Bone marrow (tissue), 2 donors: ENCODE results near the gene DICER1.
A peak's percentile ranks its signal among the peaks of the same experiment; 100 is the strongest.
"Not testable (repeated sequence)": the region's sequence is repeated elsewhere in the genome, so short reads cannot be mapped to it uniquely, and the experiment has no call there.

Experiments
- DNase-seq, 2 donors: peaks; one replicate each; lab custom pipeline; 2025; lab: John Stamatoyannopoulos, UW

DICER1 gene, protein sequence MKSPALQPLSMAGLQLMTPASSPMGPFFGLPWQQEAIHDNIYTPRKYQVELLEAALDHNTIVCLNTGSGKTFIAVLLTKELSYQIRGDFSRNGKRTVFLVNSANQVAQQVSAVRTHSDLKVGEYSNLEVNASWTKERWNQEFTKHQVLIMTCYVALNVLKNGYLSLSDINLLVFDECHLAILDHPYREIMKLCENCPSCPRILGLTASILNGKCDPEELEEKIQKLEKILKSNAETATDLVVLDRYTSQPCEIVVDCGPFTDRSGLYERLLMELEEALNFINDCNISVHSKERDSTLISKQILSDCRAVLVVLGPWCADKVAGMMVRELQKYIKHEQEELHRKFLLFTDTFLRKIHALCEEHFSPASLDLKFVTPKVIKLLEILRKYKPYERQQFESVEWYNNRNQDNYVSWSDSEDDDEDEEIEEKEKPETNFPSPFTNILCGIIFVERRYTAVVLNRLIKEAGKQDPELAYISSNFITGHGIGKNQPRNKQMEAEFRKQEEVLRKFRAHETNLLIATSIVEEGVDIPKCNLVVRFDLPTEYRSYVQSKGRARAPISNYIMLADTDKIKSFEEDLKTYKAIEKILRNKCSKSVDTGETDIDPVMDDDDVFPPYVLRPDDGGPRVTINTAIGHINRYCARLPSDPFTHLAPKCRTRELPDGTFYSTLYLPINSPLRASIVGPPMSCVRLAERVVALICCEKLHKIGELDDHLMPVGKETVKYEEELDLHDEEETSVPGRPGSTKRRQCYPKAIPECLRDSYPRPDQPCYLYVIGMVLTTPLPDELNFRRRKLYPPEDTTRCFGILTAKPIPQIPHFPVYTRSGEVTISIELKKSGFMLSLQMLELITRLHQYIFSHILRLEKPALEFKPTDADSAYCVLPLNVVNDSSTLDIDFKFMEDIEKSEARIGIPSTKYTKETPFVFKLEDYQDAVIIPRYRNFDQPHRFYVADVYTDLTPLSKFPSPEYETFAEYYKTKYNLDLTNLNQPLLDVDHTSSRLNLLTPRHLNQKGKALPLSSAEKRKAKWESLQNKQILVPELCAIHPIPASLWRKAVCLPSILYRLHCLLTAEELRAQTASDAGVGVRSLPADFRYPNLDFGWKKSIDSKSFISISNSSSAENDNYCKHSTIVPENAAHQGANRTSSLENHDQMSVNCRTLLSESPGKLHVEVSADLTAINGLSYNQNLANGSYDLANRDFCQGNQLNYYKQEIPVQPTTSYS (N-terminal part only)

DNA sequence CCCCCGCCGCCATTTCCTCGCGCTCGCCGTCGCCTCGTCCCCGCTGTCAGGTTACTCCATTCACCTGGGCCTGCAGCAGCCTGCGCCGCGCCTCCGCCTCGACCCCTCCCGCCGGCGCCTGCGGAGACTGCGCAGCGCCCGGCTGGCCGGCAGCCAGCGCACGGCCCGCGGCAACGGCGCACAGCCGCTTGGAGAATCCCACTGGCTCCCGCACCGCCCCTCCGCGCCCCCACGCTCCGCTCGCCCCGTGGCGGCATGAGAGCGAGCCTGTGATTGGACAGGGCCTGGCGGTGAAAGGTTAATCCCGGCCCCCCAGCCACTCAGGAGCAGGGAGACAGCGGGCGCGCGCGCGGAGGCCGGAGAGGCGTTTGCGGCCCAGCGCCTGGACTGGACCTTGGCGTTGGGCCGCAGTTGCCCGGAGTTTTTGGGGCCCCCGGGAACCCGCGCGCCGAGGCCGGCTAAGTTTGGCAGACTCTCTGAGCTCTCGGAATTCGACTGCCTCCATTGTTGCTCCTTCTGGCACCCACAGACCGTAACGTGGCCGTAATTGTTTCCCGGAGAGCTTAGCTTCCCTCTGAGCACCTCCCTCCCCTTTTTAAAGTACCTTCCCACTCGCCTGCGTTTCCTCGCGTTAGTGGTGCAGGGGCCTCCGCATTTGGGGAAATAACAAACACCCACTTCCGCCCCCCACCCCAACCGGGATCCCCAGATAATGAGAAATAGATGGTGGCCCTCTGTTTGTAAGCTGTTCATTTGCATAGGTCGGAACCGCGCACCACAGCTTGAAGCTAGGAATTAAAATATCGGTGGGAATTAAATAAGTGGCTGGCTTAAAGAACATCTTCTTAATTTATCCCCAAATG is at the start of gene DICER1:
DICER1 (minus strand) TSS at position 203 of the 863 bp plus-strand sequence. CDS start 24,071 bp downstream, outside the sequence.
- DNase-seq = peak; percentile 72 to 93

DNA sequence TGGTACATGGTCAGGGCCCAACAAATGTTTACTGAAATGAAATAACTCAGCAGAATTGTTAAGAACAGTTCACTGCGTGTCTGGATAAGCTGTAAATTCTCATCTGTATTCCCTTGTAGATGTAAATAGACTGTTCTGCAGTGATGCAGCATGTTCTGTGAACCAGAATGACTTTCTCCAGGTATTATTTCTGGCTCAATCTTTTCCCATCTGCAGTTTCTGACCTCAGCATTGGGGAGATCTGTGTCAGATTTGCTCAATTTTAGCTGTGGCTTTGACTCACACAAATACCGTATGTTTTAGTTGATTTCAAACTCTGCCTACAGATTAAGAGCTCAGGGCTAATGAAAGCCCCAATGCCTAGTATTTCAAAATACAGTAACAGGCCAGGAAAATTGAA is 49.2 kb upstream of the DICER1 start:
- DNase-seq = no peak

DNA sequence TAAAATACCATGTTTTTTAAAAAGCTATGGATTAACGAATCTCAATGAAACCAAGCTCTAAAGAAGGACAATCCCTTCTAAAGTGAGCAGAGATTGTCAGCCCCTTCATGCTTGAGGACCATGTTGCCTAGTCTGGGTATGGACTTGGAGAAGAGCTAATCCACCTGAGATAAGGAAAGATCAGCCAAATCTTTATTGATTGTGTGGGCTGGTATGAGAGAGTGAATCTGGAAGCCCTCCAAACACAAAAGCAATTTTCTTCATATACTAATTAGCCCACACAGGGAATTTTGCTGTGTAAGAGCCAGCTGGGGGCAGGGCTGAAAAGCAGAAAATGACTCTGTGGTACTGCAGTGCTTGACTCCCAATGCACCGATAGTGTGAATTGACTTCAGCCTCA is 47.4 kb upstream of the DICER1 start:
- no peak for DNase-seq

DNA sequence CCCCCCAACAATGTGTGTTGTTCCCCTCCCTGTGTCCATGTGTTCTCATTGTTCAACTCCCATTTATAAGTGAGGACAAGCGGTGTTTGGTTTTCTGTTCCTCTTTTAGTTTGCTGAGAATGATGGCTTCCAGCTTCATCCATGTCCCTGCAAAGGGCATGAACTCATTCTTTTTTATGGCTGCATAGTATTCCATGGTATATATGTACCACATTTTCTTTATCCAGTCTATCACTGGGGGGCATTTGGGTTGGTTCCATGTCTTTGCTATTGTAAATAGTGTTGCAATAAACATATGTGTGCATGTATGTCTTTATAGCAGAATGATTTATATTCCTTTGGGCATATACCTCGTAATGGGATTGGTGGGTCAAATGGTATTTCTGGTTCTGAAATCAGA is 44.4 kb upstream of the DICER1 start:
- not testable (repeated sequence) for DNase-seq

DNA sequence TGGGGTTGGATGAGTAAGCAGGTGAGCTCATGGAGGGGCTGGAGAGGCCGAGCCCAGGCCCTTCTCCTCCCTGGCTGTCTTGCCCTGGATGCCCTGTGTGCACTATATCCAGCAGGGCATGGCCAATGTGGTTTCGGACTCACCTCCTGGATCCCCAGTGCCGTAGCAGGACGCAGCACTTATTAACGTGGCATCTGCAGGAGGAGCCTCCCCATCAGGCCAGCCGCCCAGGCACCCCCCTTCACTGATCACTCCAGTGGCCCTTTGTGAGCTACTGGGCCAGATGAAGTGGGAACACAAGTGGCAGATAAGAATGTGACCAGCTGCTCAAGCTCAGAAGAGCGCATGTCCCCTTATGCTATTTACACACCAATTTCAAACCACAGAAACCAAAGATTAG is 43.1 kb upstream of the DICER1 start:
- DNase-seq = no peak

DNA sequence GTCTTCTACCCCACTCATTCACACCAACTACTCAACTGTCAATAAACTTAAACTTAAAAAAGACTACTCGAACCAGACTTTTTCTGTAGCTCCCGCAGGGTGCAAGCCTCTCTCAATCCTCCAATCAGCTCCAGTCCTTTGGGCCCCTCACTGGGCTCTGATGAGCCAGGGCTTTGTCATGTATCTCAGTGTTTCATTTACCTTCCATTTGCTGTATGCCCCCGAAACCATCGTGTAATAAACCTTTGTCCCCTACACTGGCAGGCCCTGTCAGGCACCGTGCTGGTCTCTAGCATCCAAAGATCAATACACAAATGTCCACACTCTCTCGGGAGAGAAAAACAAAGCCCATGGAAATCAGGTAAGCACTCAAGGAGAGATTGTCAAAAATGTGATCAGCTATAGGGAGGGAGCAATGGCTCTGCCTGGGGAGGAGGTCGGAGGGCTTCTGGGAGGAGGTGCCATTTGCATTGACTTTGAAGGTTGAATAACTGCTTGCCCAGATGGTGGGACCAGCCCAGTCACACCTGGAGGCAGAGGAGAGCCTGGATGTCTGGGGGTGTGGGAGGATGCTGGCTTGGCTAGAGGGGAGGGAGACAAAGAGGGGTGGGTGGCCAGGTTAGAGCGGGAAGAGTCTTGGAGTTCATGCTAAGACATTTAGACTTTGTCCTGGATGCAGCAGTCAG is 42.1 kb upstream of the DICER1 start:
- DNase-seq = no peak

DNA sequence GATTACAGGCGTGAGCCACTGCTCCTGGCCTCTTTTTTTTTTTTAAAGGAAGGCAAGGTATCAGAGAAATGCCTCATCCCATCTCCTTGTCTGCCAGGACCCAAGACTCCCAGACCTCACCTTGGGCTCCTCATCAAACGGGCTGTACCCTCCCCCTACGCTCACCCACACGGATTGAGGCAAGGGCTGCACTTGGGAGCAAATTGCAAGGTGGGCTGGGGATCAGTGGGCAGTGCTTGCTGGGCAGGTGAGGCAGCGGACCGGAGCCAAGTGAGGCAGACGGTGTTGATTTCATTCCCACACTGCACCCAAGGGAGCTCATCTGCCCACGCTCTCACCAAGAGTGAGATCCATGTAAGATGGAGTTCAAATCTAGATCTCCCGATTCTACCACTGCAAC is 41.0 kb upstream of the DICER1 start:
- no peak for DNase-seq

DNA sequence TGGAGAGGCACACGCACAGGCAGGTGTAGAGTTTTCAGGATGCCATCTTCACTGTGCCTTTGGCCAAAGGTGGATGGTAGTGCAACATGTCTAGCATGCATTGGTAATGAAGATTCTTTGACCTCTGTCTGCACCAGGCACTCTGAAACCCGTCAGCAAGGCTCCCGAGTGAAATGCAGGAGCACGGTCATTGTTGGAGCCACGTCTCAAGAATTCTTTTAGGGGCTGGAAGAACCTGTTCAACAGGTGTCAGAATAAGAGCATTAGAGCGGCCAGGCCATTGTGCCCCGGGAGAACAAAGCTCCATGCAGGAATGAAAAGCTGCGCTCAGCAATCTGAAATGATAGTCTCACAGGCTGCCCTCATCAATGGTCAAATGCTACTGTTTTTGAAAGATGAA is 40.2 kb upstream of the DICER1 start:
- no peak for DNase-seq

DNA sequence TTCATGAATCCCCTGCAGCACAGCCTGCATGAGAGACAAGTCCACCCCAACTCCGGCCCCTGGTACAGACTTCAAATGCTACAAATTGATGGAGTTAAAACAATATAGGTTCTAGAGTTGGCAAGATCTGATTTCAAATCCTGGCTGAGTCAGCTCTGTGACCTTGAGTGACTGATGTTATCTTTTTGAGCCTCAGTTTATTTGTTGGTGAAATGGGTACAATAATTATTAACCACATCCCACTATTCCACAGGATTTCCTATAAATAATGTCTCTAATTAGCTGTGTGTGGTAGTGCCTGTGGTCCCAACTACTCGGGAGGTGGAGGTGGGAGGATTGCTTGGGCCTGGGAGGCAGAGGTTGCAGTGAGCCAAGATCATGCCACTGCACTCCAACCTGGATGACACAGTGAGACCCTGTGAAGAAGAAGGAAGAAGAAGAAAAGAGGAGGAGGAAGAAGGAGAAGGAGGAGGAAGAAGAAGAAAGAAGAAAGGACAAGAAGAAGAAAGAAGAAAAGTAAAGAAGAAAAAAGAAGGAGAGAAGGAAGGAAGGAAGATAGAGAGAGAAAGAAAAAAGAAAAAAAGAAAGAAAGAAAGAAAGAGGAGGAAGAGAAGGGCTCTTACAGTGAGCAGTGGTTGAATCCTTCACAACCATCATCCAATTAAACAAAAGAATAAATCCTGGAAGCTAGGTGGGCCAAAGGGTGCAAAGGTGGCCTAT is 39.7 kb upstream of the DICER1 start:
- no peak for DNase-seq

DNA sequence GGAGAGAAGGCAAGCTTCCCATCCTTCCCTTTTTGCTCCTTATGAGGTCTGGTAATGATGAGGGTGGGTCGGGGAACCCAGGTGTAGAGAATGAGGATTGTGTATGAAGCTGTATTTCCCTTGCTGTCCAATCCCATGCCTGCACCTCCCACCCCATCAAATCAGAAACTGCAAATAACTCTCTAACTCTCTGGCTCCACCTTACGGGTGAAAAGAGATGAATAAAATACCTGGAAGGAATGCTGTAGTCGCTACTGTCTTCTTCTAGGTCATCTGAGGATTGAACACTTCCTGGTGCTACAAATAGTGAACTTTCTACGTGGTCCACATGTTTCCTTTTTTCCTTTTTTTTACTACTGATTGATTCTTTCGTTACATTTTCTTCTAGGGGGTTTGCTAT is 38.9 kb upstream of the DICER1 start:
- DNase-seq = peak in 1 of 2 donors; percentile 54

DNA sequence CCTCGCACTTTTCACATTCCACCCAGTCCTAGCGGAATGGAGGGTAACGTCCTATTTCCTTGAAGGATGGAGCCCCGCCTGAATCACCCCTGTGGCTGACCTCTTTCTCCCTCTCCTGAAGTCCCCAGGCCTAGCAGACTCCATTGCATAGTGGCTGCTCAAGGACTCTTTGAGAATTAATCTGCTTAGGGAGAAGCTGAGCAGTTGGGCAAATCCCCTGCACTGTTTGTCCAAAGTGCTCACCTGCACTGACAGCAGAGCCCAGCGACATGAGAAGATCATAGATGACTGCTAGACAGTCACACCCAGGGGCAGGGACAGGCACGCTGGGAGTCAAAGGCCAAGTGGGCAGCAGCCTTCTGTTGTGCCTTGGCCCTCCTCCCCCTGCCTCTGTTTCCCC is 37.7 kb upstream of the DICER1 start:
- DNase-seq = no peak

DNA sequence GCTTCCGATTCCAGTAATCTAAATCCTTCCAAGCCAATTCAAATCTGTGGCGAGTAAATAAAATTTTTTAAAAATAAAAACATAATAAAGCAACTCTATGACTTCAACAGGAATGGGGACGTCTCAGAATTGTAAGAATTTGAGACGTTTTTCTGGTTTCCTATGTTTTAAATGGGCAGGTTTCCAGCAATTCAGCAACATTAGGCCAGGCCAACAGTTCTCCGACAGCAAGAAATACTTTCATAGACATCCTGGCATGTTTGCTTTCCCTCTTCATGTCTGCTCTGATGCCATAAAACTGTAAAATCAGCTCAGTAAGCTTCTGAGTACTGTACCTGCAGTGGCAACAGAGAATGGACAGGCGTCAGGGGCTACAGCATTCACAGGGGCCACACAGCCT is 35.8 kb upstream of the DICER1 start:
- no peak for DNase-seq

DNA sequence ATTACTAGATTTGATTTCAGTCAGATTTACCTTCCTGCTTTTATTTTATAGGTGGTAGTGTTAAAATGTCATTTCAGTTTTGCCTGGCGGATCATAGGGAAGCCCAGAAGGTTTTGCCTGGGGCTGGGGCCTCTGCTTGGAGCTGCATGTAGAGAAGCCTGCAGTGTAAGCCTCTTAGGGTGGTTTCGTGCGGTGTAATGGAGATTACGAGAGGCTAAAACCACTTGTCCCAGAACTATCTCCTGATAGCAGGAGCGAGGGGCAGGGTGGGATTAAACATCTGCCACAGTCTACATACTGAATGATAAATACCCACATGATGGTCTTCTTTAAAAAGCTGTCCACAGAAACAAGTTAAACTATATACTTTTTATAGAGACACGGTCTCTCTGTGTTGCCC is 35.0 kb upstream of the DICER1 start:
- no peak for DNase-seq

DNA sequence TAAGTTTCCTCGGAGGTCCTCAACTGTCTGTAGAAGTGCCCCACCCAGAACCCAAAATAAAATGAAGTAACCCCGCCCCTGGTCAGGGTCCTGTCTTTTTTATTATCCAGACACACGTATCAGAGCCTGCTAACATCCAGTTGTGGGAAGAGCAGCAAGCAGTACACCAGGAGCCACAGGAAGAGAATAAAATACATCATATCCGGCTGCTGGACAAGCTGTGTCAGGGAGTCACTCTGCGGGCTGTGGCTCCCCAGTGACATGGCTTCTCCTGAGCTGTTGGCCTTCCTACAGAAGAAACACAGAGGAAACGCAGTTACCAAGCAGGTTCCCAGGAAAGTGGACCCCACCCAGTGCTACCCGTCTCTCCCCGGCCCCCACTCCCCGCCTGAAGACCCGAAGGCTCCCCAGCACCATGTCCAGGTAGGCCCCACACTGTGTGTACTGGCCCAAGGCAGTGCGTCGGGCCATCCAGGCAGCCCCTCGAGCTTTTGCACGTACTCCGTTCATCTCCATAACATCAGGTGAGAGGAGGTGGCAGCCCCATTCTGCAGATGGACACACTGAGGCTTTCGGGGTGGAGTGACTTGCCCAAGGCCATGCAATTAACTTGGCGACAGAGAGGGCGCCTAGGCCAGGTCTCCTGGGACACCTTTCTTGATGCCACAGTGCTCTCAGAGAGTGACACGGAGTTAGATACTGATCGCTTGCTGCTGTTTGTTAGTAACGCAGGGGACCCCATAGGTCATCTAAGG is 34.3 kb upstream of the DICER1 start:
- DNase-seq = peak in 1 of 2 donors; percentile 24

DNA sequence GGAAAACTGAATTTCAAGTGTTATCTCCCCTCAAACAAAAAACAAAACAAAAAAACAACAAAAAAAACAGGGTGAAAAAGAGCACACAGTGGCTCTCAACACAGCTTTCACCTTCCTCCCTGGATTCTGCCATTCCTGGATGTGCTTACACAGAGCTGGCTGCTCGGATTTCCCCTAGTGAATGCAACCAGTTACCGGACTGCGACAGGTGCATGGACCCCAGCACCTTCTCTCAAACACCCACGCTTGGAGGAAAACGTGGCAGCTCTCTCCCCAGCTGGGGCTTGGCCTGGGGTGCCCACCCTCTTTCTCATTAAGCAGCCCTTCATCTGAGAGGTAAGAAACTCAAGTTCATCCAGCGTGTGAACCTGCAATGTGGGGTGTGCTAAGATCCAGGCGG is 33.5 kb upstream of the DICER1 start:
- DNase-seq = no peak

DNA sequence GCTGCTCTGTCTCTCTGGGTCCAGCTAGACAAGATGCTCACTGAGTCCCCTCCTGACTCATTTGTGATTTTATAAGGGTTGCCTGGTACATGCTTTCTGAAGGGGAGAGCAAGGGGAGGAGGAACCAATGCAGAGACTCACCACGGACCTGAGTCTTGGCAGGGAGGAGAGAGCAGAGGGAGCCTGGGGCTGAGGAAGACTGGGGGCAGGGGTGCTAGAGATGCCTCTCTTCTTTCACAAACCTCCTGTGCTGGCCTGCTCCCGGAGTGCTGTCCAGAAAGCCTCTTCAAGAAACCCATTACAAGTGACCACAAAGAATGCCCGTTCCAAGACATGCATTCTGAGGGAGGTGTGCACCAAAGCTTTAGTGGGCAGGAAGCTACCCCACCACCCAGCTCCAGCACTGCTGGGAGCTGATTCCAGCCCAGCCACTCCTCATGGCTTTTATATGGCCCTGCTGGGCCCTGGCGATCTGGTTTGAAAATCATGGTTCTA is 33.1 kb upstream of the DICER1 start:
- DNase-seq = no peak

DNA sequence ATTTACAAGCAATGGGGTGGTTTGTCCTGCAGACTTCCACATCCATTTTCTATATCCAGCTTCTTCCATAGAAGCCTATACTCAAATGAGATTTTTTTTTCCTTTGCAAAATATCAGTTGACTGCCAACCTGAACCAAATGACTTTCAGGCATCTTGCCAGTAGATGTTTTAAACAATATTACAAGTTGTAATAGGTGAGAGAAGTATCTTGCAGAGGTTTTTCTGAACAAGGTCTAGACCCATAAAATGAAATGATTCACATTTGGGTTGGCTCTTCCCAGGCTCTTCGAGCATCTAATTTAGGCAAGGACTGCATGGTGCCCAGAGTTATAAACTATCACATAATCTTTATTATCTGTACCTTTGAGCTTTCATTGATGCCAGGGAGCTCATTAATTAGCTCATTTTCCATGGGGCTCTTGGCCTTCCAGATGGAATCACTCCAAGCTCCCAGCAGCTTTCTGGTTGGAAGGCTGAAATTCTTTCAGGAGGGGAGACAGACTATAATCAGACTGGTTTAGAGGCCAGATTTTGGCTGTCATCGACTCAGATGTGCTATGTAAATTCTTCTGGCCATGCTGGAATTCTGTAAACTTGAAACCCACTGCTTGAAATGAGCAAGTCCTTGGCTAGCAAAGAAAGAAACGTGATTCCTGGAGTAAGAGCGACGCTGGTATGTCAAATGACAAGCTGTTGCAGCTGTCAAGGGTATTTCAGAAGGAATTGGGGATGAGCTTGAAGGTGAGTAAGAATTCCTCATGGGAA is 32.2 kb upstream of the DICER1 start:
- DNase-seq = no peak

DNA sequence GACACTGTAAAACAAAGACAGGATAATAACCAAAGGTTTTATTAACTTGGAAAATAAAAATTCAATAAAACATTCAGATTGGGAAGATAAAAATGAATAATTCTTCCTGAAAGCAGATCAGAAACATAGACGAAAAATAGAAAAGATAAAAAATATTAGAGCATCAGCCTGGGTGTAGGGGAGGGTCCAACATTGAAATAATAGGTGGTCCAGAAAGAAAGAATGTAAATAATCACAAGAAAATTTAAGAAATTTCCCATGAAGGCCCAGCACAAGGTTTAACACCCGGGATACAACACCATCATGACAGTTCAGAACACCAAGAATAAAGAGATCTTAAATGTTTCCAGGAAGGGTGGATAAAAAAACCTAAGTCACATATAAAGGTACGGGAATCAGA is 31.1 kb upstream of the DICER1 start:
- DNase-seq = no peak
